Gastroesophageal sphincter (tissue), 4 donors: ENCODE measurements around the gene HOPX. TPM values are rescaled to one million over a fixed set of nuclear protein-coding genes. Genes with fewer than 3 reads are reported as not detected.

ENCODE experiments used
- ATAC-seq: fragments of 150-250 bp; one replicate; pipeline ENCODE4 v1.9.1; 2016; ENCODE audit warnings: mild to moderate bottlenecking, moderate library complexity
- H3K27ac ChIP-seq, 4 donors: fragments of 200-600 bp; sonication (generic) in 3 of 4; 1 replicate in 3 of 4; 2 replicates in 1 of 4; pipeline ENCODE4 v1.5.1; 2016 to 2019
- H3K27me3 ChIP-seq: fragments of 200-600 bp; sonication (generic); one replicate; pipeline ENCODE4 v1.5.1; 2019
- H3K36me3 ChIP-seq, 2 donors: fragments of 200-600 bp; sonication (generic); one replicate each; pipeline ENCODE4 v1.5.1; 2019; ENCODE audit warnings: control low read depth in 1 of 2
- H3K4me1 ChIP-seq, 3 donors: fragments of 200-600 bp; sonication (generic); 1 replicate in 2 of 3; 2 replicates in 1 of 3; pipeline ENCODE4 v1.5.1; 2016 to 2019; ENCODE audit warnings: control low read depth in 2 of 3
- H3K4me3 ChIP-seq, 2 donors: fragments of 200-600 bp; sonication (generic); one replicate each; pipeline ENCODE4 v1.5.1; 2019; ENCODE audit warnings: mild to moderate bottlenecking in 1 of 2, moderate library complexity in 1 of 2
- H3K9me3 ChIP-seq, 3 donors: fragments of 200-600 bp; sonication (generic); one replicate each; pipeline ENCODE4 v1.5.1; 2017 to 2019; ENCODE audit warnings: control low read depth in 2 of 3
- CTCF ChIP-seq, 4 experiments: fragments of 200-600 bp in 2 of 4; fragments of 450-650 bp in 2 of 4; sonication (generic) in 1 of 4; IDR thresholded peaks; one replicate each; pipeline ENCODE4 v1.5.1; 2017 to 2019; ENCODE audit warnings: antibody characterized with exemption in 4 of 4, mild to moderate bottlenecking in 2 of 4, moderate library complexity in 2 of 4
- EP300 ChIP-seq: sonication (generic); formaldehyde crosslinking; IDR thresholded peaks from one replicate; pipeline ENCODE4 v1.6.1; 2017; ENCODE audit warnings: antibody characterized with exemption, mild to moderate bottlenecking
- POLR2A ChIP-seq, 2 donors: fragments of 450-650 bp; IDR thresholded peaks; one replicate each; pipeline ENCODE4 v1.6.1; 2017; ENCODE audit warnings: antibody characterized with exemption in 2 of 2, mild to moderate bottlenecking in 2 of 2, moderate library complexity in 1 of 2
- POLR2AphosphoS5 ChIP-seq: sonication (generic); formaldehyde crosslinking; IDR thresholded peaks from one replicate; pipeline ENCODE4 v1.6.1; 2017; ENCODE audit warnings: antibody characterized with exemption
- WGBS, 2 donors: methylation state at CpG; one replicate each; pipeline ENCODE4 v1.1.5; 2018; ENCODE audit warnings: low coverage in 1 of 2; 5-methylcytosine and 5-hydroxymethylcytosine counted together
- total RNA-seq, 4 donors: library from RNA; depleted of rRNA; stranded (reverse); fragments of >200 nt; gene quantifications; one replicate each; pipeline ENCODE4 v1.1.0, GENCODE V29; 2016

Gene HOPX
- total RNA-seq, 4 donors from 2014 or later: 2.7 to 31.7 (median 6.6) TPM

GRCh38 chr4:56666279-56666678 is 14.8 kb downstream of the HOPX start:
- H3K4me3 ChIP-seq: no peak overlapping the region
- no peaks in the 10 kb centered on the region for H3K4me1 ChIP-seq
- H3K9me3 ChIP-seq: peaks cover 0 to 12% (median 0%) of the 10 kb centered on the region in 3 donors
- TF ChIP-seq POLR2AphosphoS5 (no peak), EP300 (no peak), POLR2A (IDR thresholded peaks at IDR 0.05) (no peak), CTCF (IDR thresholded peaks at IDR 0.05) (no peak)
- H3K27me3 ChIP-seq: peaks cover 23% of the 10 kb centered on the region
- H3K36me3 ChIP-seq: no peaks in the 10 kb centered on the region
- no peak overlapping the region for H3K27ac ChIP-seq
- WGBS, 2 donors: 57 to 63% methylated on average over 1 to 2 of the region's 2 CpGs
- no peak for ATAC-seq

- peaks cover 0 to 12% (median 0%) of the 10 kb centered on the region in 3 donors for H3K9me3 ChIP-seq
- no peaks in the 10 kb centered on the region for H3K36me3 ChIP-seq
- H3K27ac ChIP-seq: no peak overlapping the region
- no peak for ATAC-seq
- TF ChIP-seq POLR2AphosphoS5 (no peak), EP300 (no peak), POLR2A (IDR thresholded peaks at IDR 0.05) (no peak), CTCF (IDR thresholded peaks at IDR 0.05) (no peak)
- H3K4me3 ChIP-seq: no peak overlapping the region
- 70 to 93% methylated on average over 2 to 4 of the region's 5 CpGs for WGBS, 2 donors
- H3K27me3 ChIP-seq: peaks cover 25% of the 10 kb centered on the region
- H3K4me1 ChIP-seq: no peaks in the 10 kb centered on the region
Measured at GRCh38 chr4:56665781-56666180, 15.3 kb downstream of the HOPX start.

GRCh38 chr4:56662782-56663468 is 18.2 kb downstream of the HOPX start:
- WGBS, 2 donors: 79 to 90% methylated on average over 3 of the region's 3 CpGs
- Histone ChIP-seq H3K27me3 (peaks cover 39% of the 10 kb centered on the region), H3K27ac (no peak overlapping the region), H3K4me1 (no peaks in the 10 kb centered on the region), H3K9me3 (no peaks in the 10 kb centered on the region), H3K4me3 (no peak overlapping the region), H3K36me3 (no peaks in the 10 kb centered on the region)
- TF ChIP-seq POLR2A (IDR thresholded peaks at IDR 0.05) (no peak), POLR2AphosphoS5 (no peak), CTCF (IDR thresholded peaks at IDR 0.05) (no peak), EP300 (no peak)
- no peak for ATAC-seq

- no peak overlapping the region for H3K27ac ChIP-seq
- H3K27me3 ChIP-seq: peaks cover 64% of the 10 kb centered on the region
- no peaks in the 10 kb centered on the region for H3K36me3 ChIP-seq
- H3K4me1 ChIP-seq: peaks cover 0 to 17% (median 0%) of the 10 kb centered on the region in 3 donors
- 75 to 96% methylated on average over 1 of the region's 1 CpG for WGBS, 2 donors
- no peak for ATAC-seq
- H3K4me3 ChIP-seq: no peak overlapping the region
- no peaks in the 10 kb centered on the region for H3K9me3 ChIP-seq
- TF ChIP-seq POLR2AphosphoS5 (no peak), CTCF (IDR thresholded peaks at IDR 0.05) (no peak), POLR2A (IDR thresholded peaks at IDR 0.05) (no peak), EP300 (no peak)
Measured at GRCh38 chr4:56659946-56660345, 21.1 kb downstream of the HOPX start.

GRCh38 chr4:56658528-56658927 is 22.6 kb downstream of the HOPX start:
- Histone ChIP-seq H3K36me3 (no peaks in the 10 kb centered on the region), H3K4me3 (no peak overlapping the region), H3K4me1 (peaks cover 0 to 30% (median 0%) of the 10 kb centered on the region in 3 donors), H3K27ac (no peak overlapping the region), H3K9me3 (no peaks in the 10 kb centered on the region), H3K27me3 (peaks cover 64% of the 10 kb centered on the region)
- TF ChIP-seq POLR2A (IDR thresholded peaks at IDR 0.05) (no peak), POLR2AphosphoS5 (no peak), CTCF (IDR thresholded peaks at IDR 0.05) (no peak), EP300 (no peak)
- no peak for ATAC-seq
- 14 to 27% methylated on average over 3 of the region's 3 CpGs for WGBS, 2 donors
